ENCODE measurements around the gene HIPK2. TPM values are rescaled to one million over a fixed set of nuclear protein-coding genes. Genes with fewer than 3 reads are reported as not detected.

HIPK2 gene
- total and polyA plus RNA-seq, 5 donors = 72.1 to 131 (median 96.1) TPM

- no peak overlapping the region for H3K27ac ChIP-seq (ENCODE audit: low read length)
- 59% methylated on average over 2 of the region's 2 CpGs for WGBS
- no peak for ATAC-seq
- intact Hi-C loops (cut with DNase I) = no loop called here
- no peaks in the 10 kb centered on the region for H3K9me3 ChIP-seq (ENCODE audit: control insufficient read depth, low read length)
- no peak overlapping the region for H3K4me3 ChIP-seq (ENCODE audit: low read length)
- no peaks in the 10 kb centered on the region for H3K27me3 ChIP-seq (ENCODE audit: control insufficient read depth, insufficient read depth)
- H3K4me1 ChIP-seq (ENCODE audit: control insufficient read depth, insufficient read depth, low read length) = no peaks in the 10 kb centered on the region
- no peak for DNase-seq
Observed at GRCh38 chr7:139811066-139811465, 33.3 kb upstream of the HIPK2 start.

GRCh38 chr7:139808846-139809442, 31.1 kb upstream of the HIPK2 start:
- Histone ChIP-seq H3K27ac (ENCODE audit: low read length) (no peak overlapping the region), H3K4me1 (ENCODE audit: control insufficient read depth, insufficient read depth, low read length) (no peaks in the 10 kb centered on the region), H3K27me3 (ENCODE audit: control insufficient read depth, insufficient read depth) (no peaks in the 10 kb centered on the region), H3K9me3 (ENCODE audit: control insufficient read depth, low read length) (no peaks in the 10 kb centered on the region), H3K4me3 (ENCODE audit: low read length) (no peak overlapping the region)
- DNase-seq (no peak), ATAC-seq (no peak)
- intact Hi-C loops (cut with DNase I) = no loop called here

GRCh38 chr7:139808427-139808826, 30.6 kb upstream of the HIPK2 start:
- no peaks in the 10 kb centered on the region for H3K9me3 ChIP-seq (ENCODE audit: control insufficient read depth, low read length)
- no peaks in the 10 kb centered on the region for H3K4me1 ChIP-seq (ENCODE audit: control insufficient read depth, insufficient read depth, low read length)
- 81% methylated on average over 3 of the region's 3 CpGs for WGBS
- no peak overlapping the region for H3K4me3 ChIP-seq (ENCODE audit: low read length)
- no peaks in the 10 kb centered on the region for H3K27me3 ChIP-seq (ENCODE audit: control insufficient read depth, insufficient read depth)
- ATAC-seq (no peak), DNase-seq (no peak)
- intact Hi-C loops (cut with DNase I) = no loop called here
- H3K27ac ChIP-seq (ENCODE audit: low read length) = no peak overlapping the region

GRCh38 chr7:139807009-139807408, 29.2 kb upstream of the HIPK2 start:
- Histone ChIP-seq H3K4me1 (ENCODE audit: control insufficient read depth, insufficient read depth, low read length) (no peaks in the 10 kb centered on the region), H3K27me3 (ENCODE audit: control insufficient read depth, insufficient read depth) (no peaks in the 10 kb centered on the region), H3K27ac (ENCODE audit: low read length) (no peak overlapping the region), H3K4me3 (ENCODE audit: low read length) (no peak overlapping the region), H3K9me3 (ENCODE audit: control insufficient read depth, low read length) (no peaks in the 10 kb centered on the region)
- intact Hi-C loops (cut with DNase I) = no loop called here
- no peak for DNase-seq
- 83% methylated on average over 3 of the region's 3 CpGs for WGBS
- no peak for ATAC-seq

DNA sequence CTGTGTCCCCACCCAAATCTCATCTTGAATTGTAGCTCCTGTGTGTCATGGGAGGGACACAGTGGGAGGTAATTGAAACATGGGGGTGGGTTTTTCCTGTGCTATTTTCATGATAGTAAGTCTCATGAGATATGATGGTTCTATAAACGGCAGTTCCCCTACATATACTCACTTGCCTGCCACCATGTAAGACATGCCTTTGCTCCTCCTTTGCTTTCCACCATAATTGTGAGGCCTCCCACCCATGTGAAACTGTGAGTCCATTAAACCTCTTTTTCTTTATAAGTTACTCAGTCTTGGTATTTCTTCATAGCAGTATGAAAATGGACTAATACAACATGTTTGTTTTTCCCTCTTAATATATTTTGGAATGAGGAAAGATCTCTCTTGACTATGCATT, 26.8 kb upstream of the HIPK2 start:
- Histone ChIP-seq H3K4me3 (ENCODE audit: low read length) (no peak overlapping the region), H3K4me1 (ENCODE audit: control insufficient read depth, insufficient read depth, low read length) (no peaks in the 10 kb centered on the region), H3K9me3 (ENCODE audit: control insufficient read depth, low read length) (no peaks in the 10 kb centered on the region), H3K27ac (ENCODE audit: low read length) (no peak overlapping the region), H3K27me3 (ENCODE audit: control insufficient read depth, insufficient read depth) (no peaks in the 10 kb centered on the region)
- no peak for DNase-seq
- ATAC-seq = no peak
- intact Hi-C loops (cut with DNase I) = no loop called here
- WGBS = 74% methylated on average over 1 of the region's 1 CpG

- 45% methylated on average over 2 of the region's 2 CpGs for WGBS
- ATAC-seq = peak; percentile 64 to 74
- Histone ChIP-seq H3K4me1 (ENCODE audit: control insufficient read depth, insufficient read depth, low read length) (no peaks in the 10 kb centered on the region), H3K27me3 (ENCODE audit: control insufficient read depth, insufficient read depth) (no peaks in the 10 kb centered on the region), H3K27ac (ENCODE audit: low read length) (no peak overlapping the region), H3K4me3 (ENCODE audit: low read length) (no peak overlapping the region), H3K9me3 (ENCODE audit: control insufficient read depth, low read length) (no peaks in the 10 kb centered on the region)
- intact Hi-C loops (cut with DNase I) = no loop called here
- no peak for DNase-seq
Observed at GRCh38 chr7:139799586-139799985, 21.8 kb upstream of the HIPK2 start.

DNA sequence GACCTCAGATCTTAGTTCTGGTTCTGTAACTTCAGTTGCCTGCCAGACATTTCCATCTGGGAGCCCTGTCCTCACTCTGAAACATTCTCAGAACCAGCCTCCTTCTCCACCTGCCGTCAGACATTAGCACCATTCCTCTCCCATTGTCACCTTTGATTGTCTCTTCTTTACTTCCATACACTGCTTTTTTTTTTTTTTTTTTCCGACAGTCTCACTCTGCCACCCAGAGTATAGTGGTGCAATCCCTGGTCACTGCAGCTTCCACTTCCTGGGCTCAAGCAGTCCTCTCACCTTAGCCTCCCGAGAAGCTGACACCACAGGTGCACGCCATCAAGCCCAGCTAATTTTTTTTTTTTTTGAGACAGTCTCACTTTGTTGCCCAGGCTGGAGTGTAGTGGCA, 21.1 kb upstream of the HIPK2 start:
- Histone ChIP-seq H3K27ac (ENCODE audit: low read length) (no peak overlapping the region), H3K4me3 (ENCODE audit: low read length) (no peak overlapping the region), H3K4me1 (ENCODE audit: control insufficient read depth, insufficient read depth, low read length) (no peaks in the 10 kb centered on the region), H3K9me3 (ENCODE audit: control insufficient read depth, low read length) (no peaks in the 10 kb centered on the region), H3K27me3 (ENCODE audit: control insufficient read depth, insufficient read depth) (no peaks in the 10 kb centered on the region)
- DNase-seq = no peak
- WGBS = 86% methylated on average over 4 of the region's 4 CpGs
- ATAC-seq = peak in 1 of 2 donors; percentile 31
- intact Hi-C loops (cut with DNase I) = no loop called here

DNA sequence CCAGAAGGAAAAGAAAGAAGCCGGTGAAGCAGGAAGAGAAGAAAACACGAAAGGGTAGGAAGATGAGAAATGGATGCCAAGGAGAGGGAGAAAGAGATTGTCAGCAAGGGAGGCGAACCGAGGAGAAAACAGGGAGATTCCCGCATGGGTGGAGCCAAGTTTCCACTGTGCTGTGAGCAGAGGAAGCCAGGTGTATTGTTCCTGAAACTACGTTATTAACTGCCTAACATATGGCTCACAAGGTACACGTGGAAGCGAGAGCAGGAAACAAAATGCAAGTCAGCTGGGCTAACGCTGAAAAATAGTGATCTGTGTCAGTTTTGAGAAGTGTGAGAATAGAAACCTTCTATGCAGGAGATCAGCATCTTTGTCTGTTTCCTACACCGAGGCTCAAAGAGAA, 20.4 kb upstream of the HIPK2 start:
- Histone ChIP-seq H3K4me3 (ENCODE audit: low read length) (no peak overlapping the region), H3K4me1 (ENCODE audit: control insufficient read depth, insufficient read depth, low read length) (no peaks in the 10 kb centered on the region), H3K27me3 (ENCODE audit: control insufficient read depth, insufficient read depth) (no peaks in the 10 kb centered on the region), H3K27ac (ENCODE audit: low read length) (no peak overlapping the region), H3K9me3 (ENCODE audit: control insufficient read depth, low read length) (no peaks in the 10 kb centered on the region)
- intact Hi-C loops (cut with DNase I) = no loop called here
- 63% methylated on average over 10 of the region's 10 CpGs for WGBS
- DNase-seq = no peak
- ATAC-seq = no peak

DNA sequence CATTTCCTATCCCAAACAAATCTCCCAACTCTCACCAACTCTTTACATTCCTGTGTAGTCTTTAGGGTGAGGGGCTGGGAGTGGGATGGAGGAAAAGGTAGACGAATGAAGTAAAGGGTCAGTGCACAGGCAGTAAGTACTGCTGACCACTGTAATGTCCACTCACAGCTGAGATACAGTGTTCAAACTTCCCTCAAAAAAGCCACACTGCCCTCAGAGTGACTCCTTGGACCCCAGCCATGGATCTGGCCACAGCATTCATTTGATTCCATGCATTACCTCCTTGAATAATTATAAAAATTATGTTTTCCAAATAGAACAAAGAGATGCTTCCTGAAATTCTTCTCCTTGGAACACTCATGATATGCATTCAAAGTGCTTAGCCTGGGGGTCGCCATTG, 19.8 kb upstream of the HIPK2 start:
- H3K27me3 ChIP-seq (ENCODE audit: control insufficient read depth, insufficient read depth) = no peaks in the 10 kb centered on the region
- H3K4me1 ChIP-seq (ENCODE audit: control insufficient read depth, insufficient read depth, low read length) = no peaks in the 10 kb centered on the region
- H3K9me3 ChIP-seq (ENCODE audit: control insufficient read depth, low read length) = no peaks in the 10 kb centered on the region
- H3K27ac ChIP-seq (ENCODE audit: low read length) = no peak overlapping the region
- no peak for DNase-seq
- ATAC-seq = no peak
- 79% methylated on average over 2 of the region's 2 CpGs for WGBS
- intact Hi-C loops (cut with DNase I) = no loop called here
- H3K4me3 ChIP-seq (ENCODE audit: low read length) = no peak overlapping the region

DNA sequence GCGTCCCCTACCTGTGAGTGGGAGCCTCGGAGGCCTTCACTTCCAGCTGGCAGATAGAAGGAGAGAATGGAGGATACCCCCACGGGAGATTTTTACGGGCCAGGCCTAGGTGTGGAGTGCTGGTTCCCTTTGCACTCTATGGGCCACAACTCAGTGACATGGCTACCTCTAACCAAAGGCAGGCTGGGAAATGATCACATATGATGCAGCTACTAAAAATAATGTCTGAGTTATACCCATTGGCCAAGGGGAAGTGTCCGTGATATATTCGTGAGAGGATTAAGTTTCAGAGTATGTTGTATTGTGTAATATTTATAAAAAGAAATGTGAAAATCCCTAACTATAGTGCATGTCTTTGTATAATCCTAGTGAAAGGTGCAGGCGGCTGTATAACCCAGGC, 13.5 kb upstream of the HIPK2 start:
- no peak for ATAC-seq
- 91% methylated on average over 7 of the region's 7 CpGs for WGBS

DNA sequence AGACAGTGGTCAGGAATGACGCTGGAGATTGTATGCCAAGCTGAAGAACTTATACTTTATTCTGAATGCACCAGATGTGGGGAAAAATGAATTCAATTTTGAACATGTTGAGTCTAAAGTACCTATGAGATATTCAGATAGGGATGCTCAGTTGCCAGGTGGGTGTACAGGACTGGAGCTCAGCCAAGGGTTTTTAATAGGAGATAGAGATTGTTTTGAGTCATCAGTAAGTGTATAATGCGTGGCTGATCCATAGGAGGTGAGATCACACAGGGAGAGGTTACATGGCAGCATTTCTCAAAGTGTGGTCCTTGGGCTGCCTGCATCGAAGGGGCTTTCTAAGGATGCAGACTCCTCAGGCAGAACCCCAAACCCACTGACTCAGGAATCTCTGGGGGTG, 6.8 kb upstream of the HIPK2 start:
- ATAC-seq (no peak), DNase-seq (no peak)
- 90% methylated on average over 3 of the region's 3 CpGs for WGBS
- Histone ChIP-seq H3K27ac (ENCODE audit: low read length) (no peak overlapping the region), H3K4me1 (ENCODE audit: control insufficient read depth, insufficient read depth, low read length) (no peaks in the 10 kb centered on the region), H3K4me3 (ENCODE audit: low read length) (no peak overlapping the region), H3K9me3 (ENCODE audit: control insufficient read depth, low read length) (no peaks in the 10 kb centered on the region), H3K27me3 (ENCODE audit: control insufficient read depth, insufficient read depth) (no peaks in the 10 kb centered on the region)
- intact Hi-C loops (cut with DNase I) = loop anchor here in 1 of 4 donors (10.0 kb wide), 1 partner anchor 210 kb away; no protein-coding TSS in a partner anchor

More for the DNA sequence above, 13.5 kb upstream of the HIPK2 start:
- Histone ChIP-seq H3K27ac (ENCODE audit: low read length) (no peak overlapping the region), H3K27me3 (ENCODE audit: control insufficient read depth, insufficient read depth) (no peaks in the 10 kb centered on the region), H3K4me3 (ENCODE audit: low read length) (no peak overlapping the region), H3K4me1 (ENCODE audit: control insufficient read depth, insufficient read depth, low read length) (no peaks in the 10 kb centered on the region), H3K9me3 (ENCODE audit: control insufficient read depth, low read length) (no peaks in the 10 kb centered on the region)
- intact Hi-C loops (cut with DNase I) = no loop called here
- DNase-seq = no peak

Data from right cardiac atrium (tissue), 5 donors.